GM18505 (cell line): ENCODE measurements around the gene PRKAB1.
A peak's percentile ranks its signal among the peaks of the same experiment; 100 is the strongest.
"Not testable (repeated sequence)": the region's sequence is repeated elsewhere in the genome, so short reads cannot be mapped to it uniquely, and the experiment has no call there.

Source experiments
- ATAC-seq: cut with Tn5 transposase; IDR thresholded peaks from one replicate; pipeline ENCODE4 v1.9.1; 2021; ENCODE audit not compliant: unreplicated experiment
- POLR2A ChIP-seq: IDR thresholded peaks from 4 replicates; pipeline ENCODE4 v1.6.1; 2011; ENCODE audit warnings: borderline replicate concordance; ENCODE audit not compliant: insufficient read depth, insufficient read length; ENCODE audit errors: extremely low read depth

The PRKAB1 gene, protein sequence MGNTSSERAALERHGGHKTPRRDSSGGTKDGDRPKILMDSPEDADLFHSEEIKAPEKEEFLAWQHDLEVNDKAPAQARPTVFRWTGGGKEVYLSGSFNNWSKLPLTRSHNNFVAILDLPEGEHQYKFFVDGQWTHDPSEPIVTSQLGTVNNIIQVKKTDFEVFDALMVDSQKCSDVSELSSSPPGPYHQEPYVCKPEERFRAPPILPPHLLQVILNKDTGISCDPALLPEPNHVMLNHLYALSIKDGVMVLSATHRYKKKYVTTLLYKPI

DNA sequence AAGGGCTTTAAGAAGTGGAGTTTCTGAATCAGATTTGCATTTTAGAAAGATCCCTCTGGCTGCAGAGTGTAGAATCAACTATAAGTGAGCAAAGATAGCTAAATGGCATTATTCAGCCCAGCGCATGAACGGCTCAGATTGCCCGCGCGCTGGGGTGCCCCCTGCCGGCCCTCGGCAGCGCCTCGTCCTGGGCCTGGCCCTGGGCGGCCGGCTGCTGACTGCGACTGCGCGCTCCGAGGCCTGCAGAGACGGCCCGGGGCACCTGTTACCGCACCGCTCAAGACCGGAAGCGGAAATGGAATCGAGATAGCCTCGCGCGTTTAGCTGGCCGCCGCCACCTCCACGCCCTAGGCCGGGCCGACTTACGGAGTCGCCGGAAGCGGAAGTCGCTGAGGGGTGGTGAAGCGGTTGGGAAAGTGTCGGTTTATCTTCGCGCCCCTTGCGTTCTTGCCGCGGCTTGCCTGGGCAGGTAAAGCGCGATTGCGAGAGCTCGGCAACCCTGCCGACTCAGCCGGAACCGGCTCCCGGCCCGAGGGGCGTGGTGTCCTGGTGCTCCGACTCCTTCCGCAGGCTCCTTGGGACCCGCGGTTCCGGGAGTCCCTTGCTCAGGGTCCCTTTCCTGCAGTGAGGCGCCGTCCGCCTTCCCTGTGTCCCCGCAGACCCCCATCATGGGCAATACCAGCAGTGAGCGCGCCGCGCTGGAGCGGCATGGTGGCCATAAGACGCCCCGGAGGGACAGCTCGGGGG is at the start of gene PRKAB1:
Gene PRKAB1 (plus strand): TSS at position 557 of the 747 bp plus-strand sequence. CDS start 112 bp downstream, at position 669.
- peak; percentile 83 for TF ChIP-seq POLR2A

DNA sequence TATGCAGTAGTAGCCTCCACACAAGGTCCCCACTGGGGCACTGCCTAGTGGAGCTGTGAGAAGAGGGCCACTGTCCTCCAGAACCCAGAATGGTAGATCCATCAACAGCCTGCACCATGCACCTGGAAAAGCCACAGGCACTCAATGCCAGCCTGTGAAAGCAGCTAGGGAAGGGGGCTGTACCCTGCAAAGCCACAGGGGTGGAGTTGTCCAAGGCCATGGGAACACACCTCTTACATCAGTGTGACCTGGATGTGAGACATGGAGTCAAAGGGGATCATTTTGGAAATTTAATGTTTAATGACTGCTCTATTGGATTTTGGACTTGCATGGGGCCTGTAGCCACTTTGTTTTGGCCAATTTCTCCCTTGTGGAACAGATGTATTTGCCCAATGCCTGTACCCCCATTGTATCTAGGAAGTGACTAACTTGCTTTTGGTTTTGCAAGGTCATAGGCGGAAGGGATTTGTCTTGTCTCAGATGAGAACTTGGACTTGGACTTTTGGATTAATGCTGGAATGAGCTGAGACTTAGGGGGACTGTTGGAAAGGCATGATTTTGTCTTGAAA is 49.5 kb upstream of the PRKAB1 start:
- ATAC-seq = not testable (repeated sequence)

More for the DNA sequence above, at the start of gene PRKAB1:
- ATAC-seq = peak; percentile 93

DNA sequence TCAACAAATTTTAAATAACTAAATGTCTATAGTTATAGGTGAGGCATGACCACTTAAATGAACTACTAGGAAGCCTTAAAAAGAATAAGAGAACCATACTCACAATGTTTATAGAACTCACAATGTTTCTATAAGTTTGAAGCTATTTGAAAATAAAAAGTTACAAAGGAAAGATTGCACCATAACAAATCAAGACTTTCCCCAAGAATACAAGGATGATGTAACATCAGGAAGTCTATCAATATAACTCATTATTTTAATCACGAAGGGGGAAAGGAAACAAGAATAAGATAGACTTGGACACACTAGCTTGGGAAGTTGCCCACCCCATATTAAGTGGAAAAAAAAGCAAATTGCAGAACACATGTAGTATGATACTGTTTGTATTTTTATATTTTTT is 47.4 kb upstream of the PRKAB1 start:
- TF ChIP-seq POLR2A = no peak
- ATAC-seq = no peak

DNA sequence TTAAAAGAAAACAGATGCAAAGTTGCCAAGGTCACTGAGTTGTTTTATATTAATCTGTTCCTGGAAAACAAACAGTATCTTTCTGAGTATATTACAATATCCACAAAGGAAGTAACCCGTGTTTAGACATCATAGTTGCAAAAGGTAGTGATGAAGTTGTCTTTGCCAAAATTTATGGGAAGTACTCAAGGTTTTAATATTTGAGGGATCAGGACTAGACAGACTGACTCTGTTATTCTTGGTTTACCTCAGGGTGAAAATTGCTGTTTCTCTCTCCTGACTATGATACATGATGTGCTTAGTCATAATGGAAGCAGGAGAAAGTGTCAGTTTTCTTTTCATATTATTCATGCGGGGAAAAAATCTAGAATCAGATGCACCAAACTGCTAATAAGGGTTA is 46.1 kb upstream of the PRKAB1 start:
- ATAC-seq = no peak
- TF ChIP-seq POLR2A = no peak

DNA sequence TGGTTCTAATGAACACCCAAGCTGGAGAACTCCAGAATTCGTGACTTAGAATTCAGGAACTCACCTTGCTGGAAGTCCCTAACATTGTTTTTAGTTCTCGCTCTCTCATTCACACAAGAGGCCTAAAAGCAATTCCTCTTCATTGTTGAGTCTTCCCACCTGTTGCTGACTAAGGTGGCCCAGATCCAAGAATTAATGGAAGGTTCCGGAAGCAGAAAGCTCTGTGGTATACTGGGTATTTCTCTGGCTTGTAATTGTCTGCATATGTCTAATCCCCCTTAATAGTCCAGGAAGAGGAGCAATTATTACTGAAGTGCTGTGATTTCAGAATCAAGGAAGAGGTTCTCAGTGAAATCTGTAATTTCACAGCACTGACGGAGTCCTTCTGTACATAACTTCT is 43.0 kb upstream of the PRKAB1 start:
- ATAC-seq = no peak
- TF ChIP-seq POLR2A = no peak

DNA sequence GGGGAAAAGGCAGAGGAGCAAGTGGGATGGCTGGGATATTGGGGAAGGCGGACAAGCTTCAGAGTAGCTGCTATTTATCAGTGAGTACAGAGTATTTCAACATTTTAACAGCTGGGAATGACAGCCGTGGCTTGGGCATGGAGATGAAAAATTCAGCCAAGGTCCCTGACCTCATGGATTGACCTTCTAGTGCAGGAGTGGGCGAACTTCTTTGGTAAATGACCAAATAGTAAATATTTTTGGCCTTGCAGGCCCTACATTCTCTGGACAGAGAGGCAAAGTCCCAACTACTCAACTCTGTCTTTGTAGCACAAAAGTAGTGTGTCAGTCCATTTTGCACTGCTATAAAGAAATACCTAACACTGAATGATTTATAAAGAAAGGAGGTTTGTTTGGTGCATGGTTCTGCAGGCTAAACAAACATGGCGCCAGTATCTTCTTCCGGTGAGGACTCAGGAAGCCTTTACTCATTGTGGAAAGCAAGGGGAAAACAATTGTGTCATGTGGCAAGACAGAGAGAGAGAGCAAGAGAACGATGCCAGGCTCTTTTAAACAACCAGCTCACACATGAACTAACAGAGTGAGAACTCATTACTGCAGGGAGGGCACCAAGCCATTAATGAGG is 40.8 kb upstream of the PRKAB1 start:
- no peak for ATAC-seq
- no peak for TF ChIP-seq POLR2A

DNA sequence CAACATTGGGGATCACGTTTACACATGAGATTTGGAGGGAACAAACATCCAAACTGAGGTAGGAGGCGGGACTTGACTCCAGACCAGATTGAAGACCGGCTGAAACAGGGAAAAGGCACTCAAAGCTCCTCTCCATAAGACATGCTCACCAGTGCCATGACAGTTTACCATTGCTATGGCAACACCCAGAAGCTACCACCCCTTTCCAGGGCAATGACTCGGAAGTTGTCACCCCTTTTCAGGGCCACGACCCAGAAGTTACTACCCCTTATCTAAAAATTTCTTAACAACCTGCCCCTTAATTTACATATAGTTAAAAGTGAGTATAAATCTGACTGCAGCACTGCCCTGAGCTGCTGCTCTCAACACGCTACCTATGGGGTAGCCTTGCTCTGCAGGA is 40.2 kb upstream of the PRKAB1 start:
- no peak for ATAC-seq
- TF ChIP-seq POLR2A = no peak

DNA sequence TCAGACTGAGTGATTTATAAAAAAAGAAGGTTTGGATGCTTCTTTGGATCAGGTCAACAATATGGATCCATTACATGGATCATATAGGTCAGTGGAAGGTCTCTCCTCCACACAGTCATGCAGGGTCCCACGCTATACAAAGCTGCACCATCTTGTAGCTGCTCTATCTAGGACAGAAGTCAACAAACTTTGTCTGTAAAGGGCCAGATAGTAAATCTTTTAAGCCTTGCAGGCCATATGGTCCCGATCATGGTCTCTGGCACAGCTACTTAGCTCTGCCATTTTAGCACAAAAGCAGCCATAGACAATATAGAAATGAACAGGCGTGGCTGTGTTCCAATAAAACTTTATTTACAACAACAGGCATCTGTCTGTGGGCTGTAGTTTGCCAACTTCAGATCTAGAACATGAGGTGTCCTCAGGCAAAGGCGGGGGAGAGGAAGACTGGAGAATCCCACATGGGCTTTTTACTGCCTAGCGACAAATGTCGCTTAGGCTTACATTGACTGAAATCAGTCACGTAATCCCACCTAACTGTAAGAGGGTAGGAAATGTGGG is 37.6 kb upstream of the PRKAB1 start:
- no peak for ATAC-seq
- no peak for TF ChIP-seq POLR2A

DNA sequence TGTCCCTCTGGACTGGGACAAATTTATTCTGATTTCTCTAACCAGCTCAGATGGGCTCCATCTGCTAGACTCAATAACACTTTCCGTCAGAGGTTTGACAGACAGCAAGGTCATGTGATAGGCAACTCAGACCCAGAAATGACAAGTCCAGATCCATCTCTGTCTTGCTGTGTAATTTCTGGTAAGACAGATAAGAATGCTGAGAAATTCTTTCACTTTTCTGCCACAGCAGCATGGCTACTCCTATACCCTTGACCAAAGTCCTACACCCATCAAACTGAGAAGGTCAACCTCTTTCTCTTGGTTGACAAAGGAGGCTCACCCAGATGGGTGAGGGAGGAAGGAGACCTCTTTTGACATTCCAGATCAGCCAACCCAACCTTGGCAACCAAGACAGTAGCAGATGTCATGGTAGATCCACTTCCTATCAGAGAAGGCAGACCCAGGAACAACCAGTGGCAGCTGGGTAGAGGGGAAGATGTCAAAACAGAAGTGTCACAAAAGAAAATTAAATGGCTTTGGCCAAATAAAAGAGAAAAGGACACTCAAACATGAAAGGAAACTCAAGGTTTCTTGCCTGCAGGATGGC is 36.9 kb upstream of the PRKAB1 start:
- ATAC-seq = no peak
- TF ChIP-seq POLR2A = no peak

DNA sequence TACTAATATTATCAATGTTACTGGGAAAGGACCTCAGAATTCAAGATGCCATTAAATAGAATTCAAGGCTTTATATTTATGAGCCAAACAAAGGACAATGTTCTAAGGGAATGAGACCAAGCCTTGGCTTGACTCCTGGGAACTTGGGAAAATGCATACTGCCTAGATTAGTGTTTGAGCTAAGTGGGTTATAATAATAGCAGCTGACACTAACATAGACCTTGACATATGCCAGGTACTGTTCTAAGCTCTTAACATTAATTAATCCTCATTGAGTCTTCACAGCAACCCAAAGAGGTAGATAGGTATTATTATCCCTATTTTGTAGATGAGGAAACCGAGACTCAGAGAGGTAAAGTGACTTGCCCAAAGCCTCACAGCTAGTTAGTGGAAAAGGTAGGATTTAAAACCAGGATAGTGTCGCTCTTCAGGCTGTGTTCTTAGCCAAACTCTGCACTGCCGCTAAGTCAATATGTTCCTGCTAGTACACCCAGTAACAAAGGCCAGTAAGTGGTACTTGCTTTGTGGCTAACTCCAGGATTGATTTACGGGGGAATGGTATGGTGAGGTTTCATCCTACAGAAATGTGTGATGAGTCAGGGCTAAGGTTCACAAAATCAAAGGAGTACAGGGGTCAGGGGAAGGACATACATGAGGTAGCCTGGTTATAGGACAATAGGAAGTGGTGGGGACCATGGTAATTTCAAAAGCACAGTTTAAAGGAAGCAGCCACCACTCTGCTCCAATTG is 35.8 kb upstream of the PRKAB1 start:
- no peak for TF ChIP-seq POLR2A
- no peak for ATAC-seq

DNA sequence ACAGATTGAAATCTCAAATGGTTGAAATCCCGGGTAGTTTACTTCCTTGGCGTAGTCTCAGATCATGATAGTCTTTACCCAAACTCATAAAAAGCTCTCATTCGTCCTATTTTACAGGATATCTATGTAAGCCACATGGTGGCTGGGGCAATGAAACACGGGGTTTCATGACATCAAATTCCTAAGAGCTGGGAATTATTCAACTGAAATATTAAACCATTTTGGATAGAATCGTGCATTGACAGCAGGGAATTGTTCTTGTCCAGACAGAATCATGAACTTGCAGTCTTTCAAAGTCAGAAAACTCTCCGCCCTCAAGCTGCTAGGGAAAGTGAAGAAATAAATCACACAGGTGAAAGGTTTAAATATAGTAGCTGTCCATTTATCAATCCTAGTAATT is 33.2 kb upstream of the PRKAB1 start:
- TF ChIP-seq POLR2A = no peak
- ATAC-seq = no peak

DNA sequence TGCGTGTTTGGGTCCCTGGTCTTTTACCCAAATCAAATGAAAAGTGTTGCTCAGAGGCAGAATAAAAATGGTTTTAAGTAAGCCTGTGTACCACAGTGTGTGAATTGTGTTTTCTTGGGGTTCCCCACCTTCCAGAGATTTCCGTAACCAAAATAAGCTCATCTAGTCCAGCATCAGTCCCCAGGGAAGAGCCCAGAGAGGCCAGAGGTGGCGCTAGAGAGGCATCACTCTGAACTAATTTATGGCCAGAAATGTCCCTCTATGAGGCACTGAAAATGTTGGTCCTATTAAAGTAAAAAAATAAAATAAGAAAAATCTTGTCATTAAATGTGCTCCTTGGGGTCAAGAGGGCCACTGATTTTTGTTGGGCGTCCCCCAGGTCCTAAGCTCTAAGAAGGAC is 24.9 kb upstream of the PRKAB1 start:
- ATAC-seq = no peak
- no peak for TF ChIP-seq POLR2A
